Pancreas (tissue), 10 donors: ENCODE measurements around the gene PRDM9. TPM values are rescaled to one million over a fixed set of nuclear protein-coding genes. Genes with fewer than 3 reads are reported as not detected.
"Not testable (repeated sequence)": the region's sequence is repeated elsewhere in the genome, so short reads cannot be mapped to it uniquely, and the experiment has no call there.

Source experiments
- ATAC-seq, 4 donors: fragments of 200-7000 bp; cut with Tn5 transposase; one replicate each; pipeline versions ENCODE4 v1.8.0 to v1.9.1; 2020; ENCODE audit warnings: mild to moderate bottlenecking in 4 of 4, moderate library complexity in 4 of 4
- DNase-seq, 6 donors: peaks; one replicate each; pipeline ENCODE4 v3.0.0-alpha.2; 2020
- FAIRE-seq: peaks from 2 replicates; lab custom pipeline; 2012; peaks lifted over from hg19 to GRCh38; lab: Jason Lieb, UNC
- H3K27ac ChIP-seq, 4 donors: fragments of 200-600 bp; sonication (generic); 1 replicate in 3 of 4; 2 replicates in 1 of 4; pipeline versions ENCODE4 v1.5.0 to v1.8.0; 2020
- H3K27me3 ChIP-seq, 4 donors: fragments of 200-600 bp; one replicate each; pipeline ENCODE4 v1.8.0; 2021
- H3K36me3 ChIP-seq, 3 donors: fragments of 200-600 bp; sonication (generic) in 1 of 3; one replicate each; pipeline versions ENCODE4 v1.5.0 to v1.8.0; 2020 to 2021
- H3K4me1 ChIP-seq, 3 donors: fragments of 200-600 bp; one replicate each; pipeline ENCODE4 v1.8.0; 2021
- H3K4me3 ChIP-seq, 4 donors: fragments of 200-600 bp; sonication (generic) in 2 of 4; one replicate each; pipeline versions ENCODE4 v1.5.0 to v1.8.0; 2020 to 2021
- H3K9me3 ChIP-seq, 4 donors: fragments of 200-600 bp; one replicate each; pipeline ENCODE4 v1.8.0; 2021
- WGBS, 2 donors: extraction: QIAGEN DNeasy Blood & Tissue Kit; methylation state at CpG; one replicate each; pipeline ENCODE4 v1.1.7; 2013; 5-methylcytosine and 5-hydroxymethylcytosine counted together
- intact Hi-C, 3 donors: fragments of 100-400 bp; cut with DNase I; formaldehyde crosslinking; loops; one replicate each; pipeline versions ENCODE4 v1.11.1 to v1.14.2; 2022
- polyA plus RNA-seq, 2 donors: library from polyadenylated mRNA; stranded (reverse); fragments of 200-250 nt; gene quantifications; one replicate each; pipeline ENCODE4 v1.2.3, GENCODE V29; 2013
- total RNA-seq, 6 donors: library from RNA; stranded (reverse); fragmentation: NEBNext Ultra II Directional in 4 of 6; extraction: Animal tissue kit (Norgen Biotek cat#: 25700) in 4 of 6; gene quantifications; one replicate each; pipeline versions ENCODE4 v1.2.1 to v1.2.4, GENCODE V29; 2021 to 2023
- TF ChIP-seq, protein P1 (sequence below), 4 donors: fragments of 200-600 bp; sonication (generic) in 3 of 4; IDR thresholded peaks; one replicate each; pipeline versions ENCODE4 v1.5.0 to v1.8.0; 2021; ENCODE audit warnings: antibody characterized with exemption in 4 of 4
- donor health status: healthy with polysubstance abuse.
- donor health status: DM: no; HTN: no; CAD: no; lungs with moderate emphysema.
- donor health status: DM: no; HTN: no; CAD: no.
- donor health status: control.
- donor health status: control.
- donor health status: Bipolar disorder and iron deficiency.
- donor health status: DM: yes; HTN: yes; CAD: no.
- donor health status: DM: no; HTN: no; CAD: no.
- donor health status: DM: no; HTN: no; CAD: no.
- donor health status: DM: yes; HTN: yes; CAD: no.

Gene PRDM9
- total and polyA plus RNA-seq, 8 donors = not detected

GRCh38 chr5:23483090-23483489, 24.3 kb upstream of the PRDM9 start:
- Histone ChIP-seq H3K4me3 (no peak overlapping the region), H3K36me3 (no peaks in the 10 kb centered on the region), H3K4me1 (no peaks in the 10 kb centered on the region), H3K27me3 (no peaks in the 10 kb centered on the region), H3K9me3 (no peaks in the 10 kb centered on the region), H3K27ac (no peak overlapping the region)
- ATAC-seq = no peak
- TF ChIP-seq, protein P1, sequence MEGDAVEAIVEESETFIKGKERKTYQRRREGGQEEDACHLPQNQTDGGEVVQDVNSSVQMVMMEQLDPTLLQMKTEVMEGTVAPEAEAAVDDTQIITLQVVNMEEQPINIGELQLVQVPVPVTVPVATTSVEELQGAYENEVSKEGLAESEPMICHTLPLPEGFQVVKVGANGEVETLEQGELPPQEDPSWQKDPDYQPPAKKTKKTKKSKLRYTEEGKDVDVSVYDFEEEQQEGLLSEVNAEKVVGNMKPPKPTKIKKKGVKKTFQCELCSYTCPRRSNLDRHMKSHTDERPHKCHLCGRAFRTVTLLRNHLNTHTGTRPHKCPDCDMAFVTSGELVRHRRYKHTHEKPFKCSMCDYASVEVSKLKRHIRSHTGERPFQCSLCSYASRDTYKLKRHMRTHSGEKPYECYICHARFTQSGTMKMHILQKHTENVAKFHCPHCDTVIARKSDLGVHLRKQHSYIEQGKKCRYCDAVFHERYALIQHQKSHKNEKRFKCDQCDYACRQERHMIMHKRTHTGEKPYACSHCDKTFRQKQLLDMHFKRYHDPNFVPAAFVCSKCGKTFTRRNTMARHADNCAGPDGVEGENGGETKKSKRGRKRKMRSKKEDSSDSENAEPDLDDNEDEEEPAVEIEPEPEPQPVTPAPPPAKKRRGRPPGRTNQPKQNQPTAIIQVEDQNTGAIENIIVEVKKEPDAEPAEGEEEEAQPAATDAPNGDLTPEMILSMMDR (IDR thresholded peaks at IDR 0.05) = no peak
- FAIRE-seq = no peak
- intact Hi-C loops = no loop called here
- WGBS, 2 donors = 89 to 90% methylated on average over 2 of the region's 2 CpGs
- DNase-seq = no peak

DNA sequence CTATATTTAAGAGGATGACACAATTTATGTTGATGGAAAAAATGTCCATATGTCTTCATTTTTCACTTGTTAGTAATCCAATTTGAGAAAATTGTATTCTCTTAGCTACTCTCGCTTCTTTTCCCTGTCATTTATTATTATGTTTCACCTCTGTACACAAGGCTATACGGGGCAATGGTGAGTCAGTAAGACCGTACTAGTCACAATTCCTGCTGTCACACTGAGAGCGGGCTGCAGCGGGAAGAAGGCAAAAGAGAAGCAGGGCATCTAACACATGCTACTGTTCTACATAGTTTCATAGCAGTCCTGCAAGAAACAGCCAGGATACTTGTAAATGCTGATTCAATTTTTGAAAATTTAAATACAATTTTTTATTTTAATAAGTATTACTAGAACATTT, 23.3 kb upstream of the PRDM9 start:
- Histone ChIP-seq H3K27ac (no peak overlapping the region), H3K9me3 (no peaks in the 10 kb centered on the region), H3K36me3 (no peaks in the 10 kb centered on the region), H3K4me3 (no peak overlapping the region), H3K4me1 (no peaks in the 10 kb centered on the region), H3K27me3 (no peaks in the 10 kb centered on the region)
- 72 to 73% methylated on average over 5 of the region's 5 CpGs for WGBS, 2 donors
- DNase-seq (no peak), ATAC-seq (no peak), FAIRE-seq (no peak)
- TF ChIP-seq, protein P1 (IDR thresholded peaks at IDR 0.05) = no peak
- intact Hi-C loops = no loop called here

GRCh38 chr5:23486227-23486626, 21.2 kb upstream of the PRDM9 start:
- H3K27me3 ChIP-seq, DNase-seq, H3K27ac ChIP-seq, ATAC-seq, intact Hi-C loops, FAIRE-seq, H3K9me3 ChIP-seq, H3K36me3 ChIP-seq, H3K4me3 ChIP-seq, H3K4me1 ChIP-seq: not testable (repeated sequence)
- WGBS, 2 donors = 69 to 87% methylated on average over 2 of the region's 2 CpGs

GRCh38 chr5:23490993-23491392, 16.4 kb upstream of the PRDM9 start:
- 35 to 60% methylated on average over 1 of the region's 1 CpG for WGBS, 2 donors
- intact Hi-C loops = no loop called here

DNA sequence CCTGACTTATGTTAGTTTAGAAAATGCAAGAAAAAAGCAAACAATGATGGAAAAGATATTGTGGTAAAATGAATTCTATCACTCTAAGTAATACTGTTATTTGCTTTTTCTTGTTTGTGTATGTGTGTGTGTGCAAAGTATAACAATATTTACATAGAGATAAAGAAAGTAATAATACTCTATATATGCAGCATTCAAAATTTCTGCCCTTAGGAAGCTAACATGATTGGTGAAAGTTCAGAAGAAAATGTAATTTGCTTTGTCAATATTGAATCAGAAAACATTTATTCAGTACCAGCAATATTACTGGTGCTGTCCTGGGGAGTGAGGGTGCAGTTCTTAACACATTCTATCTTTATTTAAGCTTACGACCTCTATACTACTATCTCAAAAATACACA, 12.9 kb upstream of the PRDM9 start:
- no peak for FAIRE-seq
- WGBS, 2 donors = 25 to 34% methylated on average over 1 of the region's 1 CpG
- Histone ChIP-seq H3K36me3 (no peaks in the 10 kb centered on the region), H3K4me3 (no peak overlapping the region), H3K4me1 (no peaks in the 10 kb centered on the region), H3K9me3 (no peaks in the 10 kb centered on the region), H3K27me3 (no peaks in the 10 kb centered on the region), H3K27ac (no peak overlapping the region)
- no peak for DNase-seq
- no peak for ATAC-seq
- TF ChIP-seq, protein P1 (IDR thresholded peaks at IDR 0.05) = no peak
- intact Hi-C loops = no loop called here

More at GRCh38 chr5:23490993-23491392, 16.4 kb upstream of the PRDM9 start:
- Histone ChIP-seq H3K27ac (no peak overlapping the region), H3K27me3 (no peaks in the 10 kb centered on the region), H3K36me3 (no peaks in the 10 kb centered on the region), H3K4me1 (no peaks in the 10 kb centered on the region), H3K4me3 (no peak overlapping the region), H3K9me3 (no peaks in the 10 kb centered on the region)
- no peak for ATAC-seq
- FAIRE-seq = no peak
- TF ChIP-seq, protein P1 (IDR thresholded peaks at IDR 0.05) = no peak
- no peak for DNase-seq
